NT2/D1 (cell line): Measurements from ENCODE around the gene MATN3.
"Not testable (repeated sequence)": the region's sequence is repeated elsewhere in the genome, so short reads cannot be mapped to it uniquely, and the experiment has no call there.

Experiments used
- DNase-seq: peaks from one replicate; pipeline ENCODE4 v3.0.0-alpha.2; 2011; ENCODE audit warnings: low read depth, low spot score
- H3K27me3 ChIP-seq: 2 replicates; pipeline ENCODE4 v1.6.0; 2011; ENCODE audit warnings: mild to moderate bottlenecking; ENCODE audit not compliant: insufficient read length, insufficient read depth
- H3K36me3 ChIP-seq: 2 replicates; pipeline ENCODE4 v1.6.1; 2011; ENCODE audit warnings: mild to moderate bottlenecking, low read length, mixed read lengths; ENCODE audit not compliant: insufficient read depth, insufficient read length
- H3K4me1 ChIP-seq: 2 replicates; pipeline ENCODE4 v1.5.1; 2011; ENCODE audit not compliant: insufficient read depth, insufficient read length
- H3K4me3 ChIP-seq: 2 replicates; pipeline ENCODE4 v1.5.1; 2011; ENCODE audit warnings: low read depth; ENCODE audit not compliant: insufficient read length
- H3K9ac ChIP-seq: 2 replicates; pipeline ENCODE4 v1.6.0; 2011; ENCODE audit warnings: low read depth; ENCODE audit not compliant: insufficient read length
- H3K9me3 ChIP-seq: 2 replicates; pipeline ENCODE4 v1.5.1; 2011; ENCODE audit warnings: mild to moderate bottlenecking, low read length; ENCODE audit not compliant: insufficient read depth
- SUZ12 ChIP-seq: IDR thresholded peaks from 2 replicates; pipeline ENCODE4 v1.6.1; 2011; ENCODE audit not compliant: insufficient read length, insufficient read depth; ENCODE audit errors: extremely low read depth
- YY1 ChIP-seq: IDR thresholded peaks from 2 replicates; pipeline ENCODE4 v1.6.1; 2011; ENCODE audit not compliant: insufficient read length, insufficient read depth
- ZNF274 ChIP-seq: IDR thresholded peaks from 2 replicates; pipeline ENCODE4 v1.6.1; 2011; ENCODE audit warnings: mild to moderate bottlenecking, low read depth, low read length

MATN3 gene

DNA sequence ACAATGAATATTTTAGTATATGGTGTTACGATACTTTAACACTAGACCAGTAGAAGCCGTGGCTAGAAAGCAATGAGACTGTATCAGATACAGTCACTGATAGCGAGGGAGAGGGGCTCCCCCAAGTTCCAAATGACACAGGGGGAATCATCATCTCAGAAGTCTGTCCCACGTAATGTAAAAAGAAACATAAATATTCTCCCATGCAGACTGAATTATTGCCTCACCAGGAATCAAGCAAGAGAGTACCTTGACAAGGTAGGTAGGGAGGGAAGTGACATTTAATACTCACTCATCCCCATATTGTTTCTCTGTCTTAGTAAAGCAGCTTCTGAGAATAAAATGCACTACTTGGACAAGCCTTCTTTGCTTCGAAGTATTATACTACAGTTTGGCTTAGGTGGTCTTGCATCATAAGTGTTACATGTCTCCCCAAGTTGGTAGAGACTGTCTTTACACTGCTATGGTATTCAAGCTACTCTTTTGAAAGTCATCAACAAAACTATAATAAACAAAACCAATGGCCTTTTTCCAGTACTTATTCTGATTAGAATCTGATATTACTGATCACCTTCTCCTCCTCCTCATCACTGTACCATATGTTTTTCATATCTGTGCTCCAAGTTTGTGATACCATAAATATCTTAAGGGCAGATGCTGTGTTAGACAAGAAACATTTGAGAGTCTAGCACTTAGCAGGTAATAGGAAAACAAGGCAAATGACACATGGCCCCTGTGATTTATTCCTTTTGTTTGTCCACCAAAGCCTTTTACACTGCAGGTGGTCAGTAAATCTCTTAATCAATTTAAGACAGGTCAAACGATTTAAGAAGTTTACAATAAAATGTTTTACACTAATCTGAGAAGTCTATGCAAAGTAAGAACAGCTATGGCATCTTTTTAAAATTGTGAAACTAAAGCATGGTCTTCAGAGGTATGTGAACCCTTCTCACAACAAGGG is 36.3 kb upstream of the MATN3 start:
- H3K9ac ChIP-seq: no peak overlapping the region
- no peak for DNase-seq

DNA sequence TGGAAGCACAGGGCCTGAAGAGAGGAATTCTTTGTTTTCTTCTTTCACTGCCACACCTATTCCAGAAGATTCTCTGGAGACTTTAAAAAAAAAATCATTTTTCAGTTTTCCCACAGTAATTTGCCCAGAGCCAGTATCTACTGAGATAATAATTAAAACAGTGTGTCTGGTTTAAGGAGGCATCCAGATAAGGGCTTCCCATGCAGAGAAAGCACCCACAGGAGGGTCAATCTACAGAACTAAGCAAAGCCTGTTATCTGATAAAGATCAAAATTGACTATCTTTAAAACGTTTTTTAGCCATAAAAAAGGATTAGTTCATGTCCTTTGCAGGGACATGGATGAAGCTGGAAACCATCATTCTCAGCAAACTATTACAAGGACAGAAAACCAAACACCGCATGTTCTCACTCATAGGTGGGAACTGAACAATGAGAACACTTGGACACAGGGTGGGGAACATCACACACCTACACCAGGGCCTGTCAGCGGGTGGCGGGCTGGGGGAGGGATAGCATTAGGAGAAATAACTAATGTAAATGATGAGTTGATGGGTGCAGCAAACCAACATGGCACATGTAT is 33.3 kb upstream of the MATN3 start:
- H3K4me3 ChIP-seq, H3K9ac ChIP-seq, H3K4me1 ChIP-seq, DNase-seq, H3K27me3 ChIP-seq, H3K36me3 ChIP-seq, H3K9me3 ChIP-seq: not testable (repeated sequence)

More for the DNA sequence above, 36.3 kb upstream of the MATN3 start:
- Histone ChIP-seq H3K27me3 (no peaks in the 10 kb centered on the region), H3K4me3 (no peak overlapping the region), H3K36me3 (peaks cover 4% of the 10 kb centered on the region), H3K9me3 (no peaks in the 10 kb centered on the region), H3K4me1 (no peaks in the 10 kb centered on the region)
- TF ChIP-seq YY1 (no peak), SUZ12 (no peak), ZNF274 (no peak)

DNA sequence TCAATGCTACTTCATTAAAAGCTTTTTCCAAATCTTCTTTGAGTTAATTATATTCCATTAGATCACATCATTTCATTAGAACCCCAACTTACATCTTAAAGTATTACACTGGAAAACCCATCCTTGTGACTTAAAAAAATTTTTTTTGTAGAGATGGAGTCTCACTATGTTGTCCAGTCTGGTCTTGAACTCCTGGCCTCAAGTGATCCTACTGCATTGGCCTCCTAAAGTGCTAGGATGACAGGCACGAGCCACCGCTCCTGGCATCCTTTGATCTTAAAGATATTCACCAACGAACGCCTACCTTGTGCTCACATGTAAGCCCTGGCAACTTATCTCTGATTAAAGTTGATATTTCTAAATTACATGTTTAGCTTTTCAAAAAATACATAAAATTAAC is 32.3 kb upstream of the MATN3 start:
- H3K4me1 ChIP-seq: no peaks in the 10 kb centered on the region
- TF ChIP-seq YY1 (no peak), SUZ12 (no peak), ZNF274 (no peak)
- H3K27me3 ChIP-seq: no peaks in the 10 kb centered on the region
- DNase-seq: no peak
- H3K4me3 ChIP-seq: no peak overlapping the region
- H3K36me3 ChIP-seq: peaks cover 15% of the 10 kb centered on the region
- H3K9me3 ChIP-seq: no peaks in the 10 kb centered on the region
- H3K9ac ChIP-seq: no peak overlapping the region

DNA sequence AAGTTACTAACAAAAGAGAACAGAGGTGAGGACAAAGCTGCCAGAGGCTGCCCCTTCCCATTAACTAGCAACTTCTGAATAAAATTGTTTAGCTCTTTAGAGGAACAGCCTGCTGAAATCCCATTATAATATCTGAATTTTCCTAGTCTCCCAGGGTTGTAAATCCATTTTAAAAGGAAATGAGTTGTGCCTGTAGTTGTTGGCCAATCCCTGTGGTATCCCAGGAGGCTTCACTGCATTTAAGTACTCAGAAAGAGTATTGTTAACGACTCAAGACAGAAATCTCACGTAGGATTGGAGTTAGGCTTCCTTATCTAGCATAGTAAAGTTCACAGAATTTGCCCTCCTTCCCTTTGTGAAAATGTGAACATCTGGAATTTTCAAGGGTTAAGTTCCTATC is 30.1 kb upstream of the MATN3 start:
- Histone ChIP-seq H3K4me1 (no peaks in the 10 kb centered on the region), H3K36me3 (peaks cover 27% of the 10 kb centered on the region), H3K9ac (no peak overlapping the region), H3K9me3 (no peaks in the 10 kb centered on the region), H3K4me3 (no peak overlapping the region), H3K27me3 (no peaks in the 10 kb centered on the region)
- TF ChIP-seq YY1: no peak
- no peak for TF ChIP-seq ZNF274
- TF ChIP-seq SUZ12: no peak
- no peak for DNase-seq

DNA sequence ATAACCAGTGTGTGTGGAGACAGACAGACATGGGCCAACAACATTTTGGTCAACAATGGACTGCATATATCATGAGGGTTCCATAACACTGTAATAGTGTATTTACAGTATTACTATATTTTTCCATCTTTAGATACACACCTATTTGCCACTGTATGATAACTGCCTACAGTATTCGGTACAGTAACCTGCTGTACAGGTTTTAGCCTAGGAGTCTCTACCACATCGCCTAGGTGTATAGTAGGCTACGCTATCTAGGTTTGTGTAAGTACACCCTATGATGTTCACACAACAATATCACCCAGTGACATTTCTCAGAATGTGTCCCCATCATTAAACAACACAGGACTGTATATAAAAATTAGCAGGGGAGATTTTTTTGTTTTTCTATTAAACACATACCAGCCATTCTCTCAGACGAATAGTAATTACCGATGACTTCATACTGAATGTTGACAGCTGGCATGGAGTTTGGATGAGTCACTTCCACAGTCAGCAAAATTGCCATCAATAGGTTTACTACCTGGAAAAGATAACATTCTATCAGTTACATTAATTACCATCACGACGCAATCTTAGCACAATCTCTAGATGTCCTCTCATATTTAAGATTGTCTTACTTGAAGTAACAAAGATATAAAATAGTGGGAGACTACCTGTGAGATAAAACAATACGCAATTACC is 28.2 kb upstream of the MATN3 start:
- DNase-seq: no peak
- no peak overlapping the region for H3K4me3 ChIP-seq
- no peaks in the 10 kb centered on the region for H3K4me1 ChIP-seq
- no peaks in the 10 kb centered on the region for H3K9me3 ChIP-seq
- no peak overlapping the region for H3K9ac ChIP-seq
- H3K27me3 ChIP-seq: no peaks in the 10 kb centered on the region
- TF ChIP-seq YY1 (no peak), ZNF274 (no peak), SUZ12 (no peak)
- peaks cover 43% of the 10 kb centered on the region for H3K36me3 ChIP-seq

DNA sequence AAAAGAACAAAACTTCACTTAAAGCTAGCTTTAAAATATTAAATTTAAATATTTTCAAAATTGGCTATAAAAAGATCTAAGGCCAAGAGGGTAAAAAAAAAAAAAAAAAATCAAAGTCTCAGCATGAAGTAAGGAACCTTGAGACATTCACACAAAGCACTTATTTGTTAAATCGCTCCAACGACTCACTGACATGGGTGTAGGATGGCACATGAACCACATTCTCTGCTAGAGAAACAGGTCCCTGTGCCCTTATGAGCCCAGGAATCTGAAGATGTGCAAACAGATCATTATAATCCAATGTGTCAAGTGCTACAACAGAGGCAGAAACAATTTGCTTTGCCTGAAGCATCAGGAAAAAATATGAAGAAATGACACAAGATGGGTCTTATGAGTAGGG is 25.2 kb upstream of the MATN3 start:
- Histone ChIP-seq H3K36me3 (peaks cover 71% of the 10 kb centered on the region), H3K9ac (no peak overlapping the region), H3K9me3 (no peaks in the 10 kb centered on the region), H3K4me3 (no peak overlapping the region), H3K27me3 (no peaks in the 10 kb centered on the region), H3K4me1 (no peaks in the 10 kb centered on the region)
- TF ChIP-seq YY1: no peak
- DNase-seq: no peak

DNA sequence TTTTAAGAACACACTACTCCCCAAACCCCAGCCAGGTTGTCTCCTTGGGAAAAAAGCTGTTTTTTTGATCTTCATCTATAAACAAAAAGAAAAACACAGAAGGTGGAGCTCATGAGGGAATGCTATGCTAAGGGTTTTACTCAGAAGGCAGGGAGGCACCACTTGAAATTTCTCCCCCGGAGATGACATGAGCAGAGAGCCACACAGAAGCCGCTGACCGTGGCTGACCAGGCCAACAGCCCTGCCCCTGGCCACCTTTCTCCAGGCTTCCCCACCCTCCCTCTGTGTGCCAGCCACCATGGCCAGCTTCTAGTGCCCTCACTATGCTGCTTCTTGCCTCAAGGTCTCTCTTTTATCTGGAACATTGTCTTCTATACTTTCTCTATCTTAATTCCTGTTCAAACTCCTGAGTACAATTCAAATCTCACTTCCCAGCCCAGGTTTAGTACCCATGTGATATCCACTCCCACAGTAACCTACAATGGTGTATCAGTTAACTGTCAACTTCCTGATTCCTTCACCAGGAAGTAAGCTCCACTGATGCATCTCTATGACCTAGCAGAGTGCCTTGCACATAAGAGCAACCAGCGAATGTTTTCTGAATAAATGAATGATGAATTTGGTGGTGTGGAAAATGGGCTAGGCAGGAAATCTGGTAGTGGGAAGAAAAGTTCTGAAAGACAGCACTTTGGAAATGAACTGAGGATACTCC is 23.6 kb upstream of the MATN3 start:
- TF ChIP-seq SUZ12 (no peak), YY1 (no peak), ZNF274 (no peak)
- DNase-seq: no peak

More for the DNA sequence above, 23.6 kb upstream of the MATN3 start:
- H3K36me3 ChIP-seq: peaks cover 85% of the 10 kb centered on the region
- H3K4me1 ChIP-seq: no peaks in the 10 kb centered on the region
- H3K9me3 ChIP-seq: no peaks in the 10 kb centered on the region
- no peaks in the 10 kb centered on the region for H3K27me3 ChIP-seq
- no peak overlapping the region for H3K9ac ChIP-seq
- no peak overlapping the region for H3K4me3 ChIP-seq
